Measurements from ENCODE around the gene S1PR4. TPM values are rescaled to one million over a fixed set of nuclear protein-coding genes. Genes with fewer than 3 reads are reported as not detected.

The S1PR4 gene, protein sequence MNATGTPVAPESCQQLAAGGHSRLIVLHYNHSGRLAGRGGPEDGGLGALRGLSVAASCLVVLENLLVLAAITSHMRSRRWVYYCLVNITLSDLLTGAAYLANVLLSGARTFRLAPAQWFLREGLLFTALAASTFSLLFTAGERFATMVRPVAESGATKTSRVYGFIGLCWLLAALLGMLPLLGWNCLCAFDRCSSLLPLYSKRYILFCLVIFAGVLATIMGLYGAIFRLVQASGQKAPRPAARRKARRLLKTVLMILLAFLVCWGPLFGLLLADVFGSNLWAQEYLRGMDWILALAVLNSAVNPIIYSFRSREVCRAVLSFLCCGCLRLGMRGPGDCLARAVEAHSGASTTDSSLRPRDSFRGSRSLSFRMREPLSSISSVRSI
- total RNA-seq = 1 to 10 TPM in 2 of 4 donors, under 1 TPM in 2; 0.87 to 3.4 (median 0.97) TPM

DNA sequence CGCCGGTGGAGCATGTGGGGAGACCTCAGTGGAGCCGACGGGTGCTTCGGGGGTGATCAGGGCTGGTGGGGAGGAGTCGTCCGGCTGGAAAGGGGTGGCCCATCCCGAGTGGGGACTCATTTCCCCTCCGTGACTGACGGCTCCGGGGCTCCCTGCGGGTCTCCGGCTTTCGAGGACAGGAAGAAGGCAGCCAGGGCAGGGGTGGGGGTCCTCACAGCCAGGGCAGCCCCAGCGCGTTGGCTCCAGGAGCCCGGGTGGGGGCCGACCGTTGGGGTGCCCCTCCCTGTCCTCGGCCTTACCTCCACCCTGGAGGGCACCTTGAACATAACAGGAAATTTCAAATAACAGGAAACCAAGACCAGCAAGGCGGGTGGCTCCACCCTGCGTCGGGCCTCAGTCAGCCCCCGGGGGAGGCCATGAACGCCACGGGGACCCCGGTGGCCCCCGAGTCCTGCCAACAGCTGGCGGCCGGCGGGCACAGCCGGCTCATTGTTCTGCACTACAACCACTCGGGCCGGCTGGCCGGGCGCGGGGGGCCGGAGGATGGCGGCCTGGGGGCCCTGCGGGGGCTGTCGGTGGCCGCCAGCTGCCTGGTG, at the start of gene S1PR4:
Gene S1PR4 (plus strand): TSS at position 393 of the 596 bp plus-strand sequence. CDS start 24 bp downstream, at position 417.
- H3K27me3 ChIP-seq = no peaks in the 10 kb centered on the region
- no peaks in the 10 kb centered on the region for H3K9me3 ChIP-seq
- H3K27ac ChIP-seq = peak within 1 kb of the TSS in 2 of 4 donors; percentile 38 to 41
- peak within 1 kb of the TSS in 1 of 4 donors; percentile 9 for H3K4me3 ChIP-seq
- TF ChIP-seq, protein P1, sequence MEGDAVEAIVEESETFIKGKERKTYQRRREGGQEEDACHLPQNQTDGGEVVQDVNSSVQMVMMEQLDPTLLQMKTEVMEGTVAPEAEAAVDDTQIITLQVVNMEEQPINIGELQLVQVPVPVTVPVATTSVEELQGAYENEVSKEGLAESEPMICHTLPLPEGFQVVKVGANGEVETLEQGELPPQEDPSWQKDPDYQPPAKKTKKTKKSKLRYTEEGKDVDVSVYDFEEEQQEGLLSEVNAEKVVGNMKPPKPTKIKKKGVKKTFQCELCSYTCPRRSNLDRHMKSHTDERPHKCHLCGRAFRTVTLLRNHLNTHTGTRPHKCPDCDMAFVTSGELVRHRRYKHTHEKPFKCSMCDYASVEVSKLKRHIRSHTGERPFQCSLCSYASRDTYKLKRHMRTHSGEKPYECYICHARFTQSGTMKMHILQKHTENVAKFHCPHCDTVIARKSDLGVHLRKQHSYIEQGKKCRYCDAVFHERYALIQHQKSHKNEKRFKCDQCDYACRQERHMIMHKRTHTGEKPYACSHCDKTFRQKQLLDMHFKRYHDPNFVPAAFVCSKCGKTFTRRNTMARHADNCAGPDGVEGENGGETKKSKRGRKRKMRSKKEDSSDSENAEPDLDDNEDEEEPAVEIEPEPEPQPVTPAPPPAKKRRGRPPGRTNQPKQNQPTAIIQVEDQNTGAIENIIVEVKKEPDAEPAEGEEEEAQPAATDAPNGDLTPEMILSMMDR (IDR thresholded peaks at IDR 0.05 in 4 of 5, conservative IDR thresholded peaks at IDR 0.05 in 1 of 5) = no peak
- no peak for TF ChIP-seq POLR2A (IDR thresholded peaks at IDR 0.05)
- intact Hi-C loops (cut with DNase I; ENCODE audit: low total_unique reads) = no loop called here
- H3K4me1 ChIP-seq = no peaks in the 10 kb centered on the region
- DNase-seq (no peak), ATAC-seq (no peak)
- H3K36me3 ChIP-seq = no peaks in the 10 kb centered on the region
- in situ Hi-C loops (cut with MboI; ENCODE audit: low sequenced_read_pairs in 4 of 4) = no loop called here

DNA sequence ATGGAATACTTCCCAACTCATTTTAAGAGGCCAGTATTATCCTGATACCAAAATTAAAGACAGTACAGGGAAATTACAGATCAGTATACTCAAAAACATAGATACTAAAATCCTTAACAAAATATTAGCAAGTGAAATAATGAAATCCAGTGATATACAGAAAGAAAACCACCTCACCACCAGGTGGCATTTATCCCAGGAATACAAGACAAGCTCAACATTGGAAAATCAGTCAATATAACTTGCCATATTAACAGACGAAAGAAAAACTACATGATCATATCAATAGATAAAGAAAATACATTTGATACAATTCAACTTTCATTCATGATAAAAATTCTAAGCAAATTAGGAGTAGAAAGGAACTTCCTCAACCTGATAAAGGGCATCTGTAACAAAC, 49.5 kb upstream of the S1PR4 start:
- Histone ChIP-seq H3K27me3 (no peaks in the 10 kb centered on the region), H3K4me3 (no peak overlapping the region), H3K9me3 (no peaks in the 10 kb centered on the region), H3K27ac (no peak overlapping the region), H3K4me1 (no peaks in the 10 kb centered on the region), H3K36me3 (no peaks in the 10 kb centered on the region)
- ATAC-seq (no peak), DNase-seq (no peak)
- TF ChIP-seq, protein P1 (IDR thresholded peaks at IDR 0.05 in 4 of 5, conservative IDR thresholded peaks at IDR 0.05 in 1 of 5) = no peak
- TF ChIP-seq POLR2A (IDR thresholded peaks at IDR 0.05) = no peak
- intact Hi-C loops (cut with DNase I; ENCODE audit: low total_unique reads) = loop anchor here (5.0 kb wide), 1 partner anchor 52 kb away; no protein-coding TSS in a partner anchor
- in situ Hi-C loops (cut with MboI; ENCODE audit: low sequenced_read_pairs in 4 of 4) = no loop called here

DNA sequence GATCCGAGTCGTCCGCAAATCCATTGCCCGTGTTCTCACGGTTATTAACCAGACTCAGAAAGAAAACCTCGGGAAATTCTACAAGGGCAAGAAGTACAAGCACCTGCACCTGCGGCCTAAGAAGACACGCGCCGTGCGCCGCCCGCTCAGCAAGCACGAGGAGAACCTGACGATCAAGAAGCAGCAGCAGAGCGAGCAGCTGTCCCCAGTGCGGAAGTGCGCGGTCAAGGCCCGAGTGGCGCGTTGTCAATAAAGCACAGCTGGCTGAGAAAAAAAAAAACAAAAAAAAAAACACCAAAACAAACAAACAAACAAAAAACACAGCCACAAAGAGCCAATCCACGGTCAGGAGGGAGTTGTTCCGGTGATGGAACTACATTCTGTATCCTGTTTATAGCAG, 47.4 kb upstream of the S1PR4 start:
- no peak for TF ChIP-seq POLR2A (IDR thresholded peaks at IDR 0.05)
- TF ChIP-seq, protein P1 (IDR thresholded peaks at IDR 0.05 in 4 of 5, conservative IDR thresholded peaks at IDR 0.05 in 1 of 5) = no peak
- DNase-seq (no peak), ATAC-seq (no peak)
- H3K9me3 ChIP-seq = no peaks in the 10 kb centered on the region
- no peaks in the 10 kb centered on the region for H3K27me3 ChIP-seq
- in situ Hi-C loops (cut with MboI; ENCODE audit: low sequenced_read_pairs in 4 of 4) = no loop called here
- intact Hi-C loops (cut with DNase I; ENCODE audit: low total_unique reads) = no loop called here
- no peaks in the 10 kb centered on the region for H3K36me3 ChIP-seq
- no peak overlapping the region for H3K27ac ChIP-seq
- H3K4me3 ChIP-seq = no peak overlapping the region
- H3K4me1 ChIP-seq = no peaks in the 10 kb centered on the region

DNA sequence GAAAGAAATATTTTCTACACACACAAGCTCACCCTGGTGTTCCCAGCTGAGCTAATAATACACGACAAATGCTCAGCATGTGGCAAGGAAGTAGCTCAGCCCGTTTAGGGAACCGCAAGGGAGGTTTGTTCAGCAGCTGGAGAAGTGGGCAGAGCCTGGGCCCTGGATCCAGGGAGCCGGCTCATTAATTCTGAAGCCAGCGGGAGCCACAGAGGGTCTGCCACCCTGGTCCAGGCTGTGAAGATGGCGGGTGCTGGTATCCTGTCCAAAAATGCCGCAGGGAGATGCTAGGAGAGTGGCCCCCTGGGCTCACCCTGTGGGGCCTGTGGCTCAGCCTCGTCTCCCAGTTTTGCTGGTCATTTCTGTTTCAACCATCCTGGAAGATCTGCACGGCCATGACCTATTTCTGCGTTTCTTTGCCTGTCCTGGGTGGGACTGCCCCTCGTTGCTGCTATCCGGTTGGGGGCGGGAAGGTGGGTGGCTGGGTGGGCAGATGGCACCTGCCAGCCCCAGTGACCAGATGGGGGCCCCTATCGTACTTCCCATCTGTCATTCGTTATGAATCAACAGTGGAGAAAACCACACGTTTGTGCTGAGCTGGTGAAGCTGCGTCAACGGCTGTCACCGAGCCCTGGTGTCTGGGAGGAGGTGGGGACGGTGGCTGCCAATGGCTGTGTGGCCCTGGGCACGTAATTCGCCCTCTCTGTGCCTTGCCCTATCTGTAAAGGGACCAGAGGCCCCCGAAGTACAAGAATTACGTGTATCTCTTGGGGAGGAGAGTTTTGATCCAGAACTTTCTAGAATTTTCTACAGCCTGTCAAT, 45.4 kb upstream of the S1PR4 start:
- DNase-seq (no peak), ATAC-seq (no peak)
- Histone ChIP-seq H3K9me3 (no peaks in the 10 kb centered on the region), H3K4me1 (no peaks in the 10 kb centered on the region), H3K27ac (peak overlapping the region in 1 of 4 donors; percentile 12), H3K36me3 (no peaks in the 10 kb centered on the region), H3K4me3 (no peak overlapping the region), H3K27me3 (no peaks in the 10 kb centered on the region)
- TF ChIP-seq POLR2A (IDR thresholded peaks at IDR 0.05) = no peak
- intact Hi-C loops (cut with DNase I; ENCODE audit: low total_unique reads) (no loop called here), in situ Hi-C loops (cut with MboI; ENCODE audit: low sequenced_read_pairs in 4 of 4) (no loop called here)

DNA sequence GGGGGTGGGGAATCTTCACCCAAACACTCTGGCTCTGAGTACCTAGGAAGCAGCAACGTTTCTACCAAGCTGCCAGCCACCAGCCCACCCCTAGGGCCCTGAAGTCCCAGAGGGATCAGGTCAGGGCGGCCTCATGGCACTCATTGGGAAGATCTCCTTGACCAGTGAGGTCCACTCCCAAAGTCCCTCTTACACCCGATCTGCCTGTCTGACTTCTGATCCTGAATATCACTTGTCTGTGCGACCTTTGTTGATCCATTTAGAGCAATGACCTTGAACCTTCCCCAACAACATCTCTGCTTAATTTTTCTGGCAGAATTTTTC, 44.8 kb upstream of the S1PR4 start:
- in situ Hi-C loops (cut with MboI; ENCODE audit: low sequenced_read_pairs in 4 of 4) (no loop called here), intact Hi-C loops (cut with DNase I; ENCODE audit: low total_unique reads) (no loop called here)
- no peaks in the 10 kb centered on the region for H3K9me3 ChIP-seq
- DNase-seq (no peak), ATAC-seq (no peak)
- no peaks in the 10 kb centered on the region for H3K36me3 ChIP-seq
- H3K27ac ChIP-seq = peak overlapping the region in 1 of 4 donors; percentile 12
- no peak for TF ChIP-seq POLR2A (IDR thresholded peaks at IDR 0.05)
- TF ChIP-seq, protein P1 (IDR thresholded peaks at IDR 0.05 in 4 of 5, conservative IDR thresholded peaks at IDR 0.05 in 1 of 5) = no peak
- no peaks in the 10 kb centered on the region for H3K27me3 ChIP-seq
- H3K4me1 ChIP-seq = no peaks in the 10 kb centered on the region
- no peak overlapping the region for H3K4me3 ChIP-seq
